ENCODE data around the gene HSP90AB1. TPM values are rescaled to one million over a fixed set of nuclear protein-coding genes. Genes with fewer than 3 reads are reported as not detected.

Gene HSP90AB1
- total and polyA plus RNA-seq, 2 experiments from 2014 or later = 665 to 876 TPM

DNA sequence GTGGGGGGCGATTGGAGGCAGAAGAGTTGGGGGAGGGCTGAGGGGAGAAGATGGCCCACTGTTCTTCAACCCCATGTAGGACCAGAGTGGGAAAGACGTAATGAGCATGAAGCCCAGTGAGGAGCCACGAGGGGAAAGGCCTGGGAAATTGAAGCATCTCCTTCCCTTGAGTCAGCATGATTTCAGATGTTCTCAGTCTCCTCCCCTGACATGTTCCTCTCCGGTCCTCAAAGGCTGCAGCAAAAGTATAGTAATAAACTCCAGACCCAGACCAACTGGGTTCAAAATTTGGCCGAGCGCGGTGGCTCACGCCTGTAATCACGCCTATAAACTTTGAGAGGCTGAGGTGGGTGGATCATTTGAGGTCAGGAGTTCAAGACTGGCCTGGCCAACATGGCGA, 20.4 kb downstream of the HSP90AB1 start:
- Histone ChIP-seq H3K27me3 (peaks cover 23% of the 10 kb centered on the region), H3K4me3 (no peak overlapping the region), H3K4me1 (ENCODE audit: low read depth) (peaks cover 6% of the 10 kb centered on the region), H3K9me3 (ENCODE audit: low read depth) (no peaks in the 10 kb centered on the region), H3K27ac (no peak overlapping the region), H3K36me3 (no peaks in the 10 kb centered on the region)
- DNase-seq (ENCODE audit: low read depth in 1 of 2, low spot score in 1 of 2) = no peak
- TF ChIP-seq, protein P1, sequence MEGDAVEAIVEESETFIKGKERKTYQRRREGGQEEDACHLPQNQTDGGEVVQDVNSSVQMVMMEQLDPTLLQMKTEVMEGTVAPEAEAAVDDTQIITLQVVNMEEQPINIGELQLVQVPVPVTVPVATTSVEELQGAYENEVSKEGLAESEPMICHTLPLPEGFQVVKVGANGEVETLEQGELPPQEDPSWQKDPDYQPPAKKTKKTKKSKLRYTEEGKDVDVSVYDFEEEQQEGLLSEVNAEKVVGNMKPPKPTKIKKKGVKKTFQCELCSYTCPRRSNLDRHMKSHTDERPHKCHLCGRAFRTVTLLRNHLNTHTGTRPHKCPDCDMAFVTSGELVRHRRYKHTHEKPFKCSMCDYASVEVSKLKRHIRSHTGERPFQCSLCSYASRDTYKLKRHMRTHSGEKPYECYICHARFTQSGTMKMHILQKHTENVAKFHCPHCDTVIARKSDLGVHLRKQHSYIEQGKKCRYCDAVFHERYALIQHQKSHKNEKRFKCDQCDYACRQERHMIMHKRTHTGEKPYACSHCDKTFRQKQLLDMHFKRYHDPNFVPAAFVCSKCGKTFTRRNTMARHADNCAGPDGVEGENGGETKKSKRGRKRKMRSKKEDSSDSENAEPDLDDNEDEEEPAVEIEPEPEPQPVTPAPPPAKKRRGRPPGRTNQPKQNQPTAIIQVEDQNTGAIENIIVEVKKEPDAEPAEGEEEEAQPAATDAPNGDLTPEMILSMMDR (IDR thresholded peaks at IDR 0.05; ENCODE audit: low read depth, low read length) = no peak

DNA sequence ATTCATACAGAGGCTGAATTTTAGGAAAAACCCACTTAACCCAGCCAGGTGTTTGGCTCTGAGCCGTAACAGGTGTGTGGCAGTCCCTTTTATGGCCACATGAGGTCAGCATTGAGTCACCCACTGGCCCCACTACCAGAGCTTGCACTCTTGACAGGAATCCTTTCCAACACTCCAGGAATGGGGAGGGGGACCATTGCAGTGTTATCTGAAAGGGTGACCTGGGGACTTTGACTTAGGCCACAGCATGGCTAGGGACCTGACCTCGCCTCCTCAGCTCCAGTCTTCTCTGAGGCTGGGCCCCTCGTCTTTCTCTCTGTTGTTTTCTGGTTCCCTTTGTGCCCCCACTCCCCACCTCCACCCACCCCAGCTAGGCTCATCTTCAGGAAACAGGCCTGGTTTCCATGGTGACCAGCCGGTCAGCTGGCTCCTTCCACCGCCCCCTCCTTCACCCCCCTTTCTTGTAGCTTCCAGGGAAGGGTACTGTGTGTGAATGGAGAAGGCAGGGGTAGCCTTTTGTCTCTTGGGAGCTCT, 21.3 kb downstream of the HSP90AB1 start:
- peaks cover 23% of the 10 kb centered on the region for H3K27me3 ChIP-seq
- H3K4me1 ChIP-seq (ENCODE audit: low read depth) = peaks cover 6% of the 10 kb centered on the region
- H3K9me3 ChIP-seq (ENCODE audit: low read depth) = no peaks in the 10 kb centered on the region
- peak; percentile 53 to 83 for DNase-seq (ENCODE audit: low read depth in 1 of 2, low spot score in 1 of 2)
- H3K27ac ChIP-seq = no peak overlapping the region
- H3K36me3 ChIP-seq = no peaks in the 10 kb centered on the region
- TF ChIP-seq, protein P1 (IDR thresholded peaks at IDR 0.05; ENCODE audit: low read depth, low read length) = peak; percentile 98
- H3K4me3 ChIP-seq = no peak overlapping the region

DNA sequence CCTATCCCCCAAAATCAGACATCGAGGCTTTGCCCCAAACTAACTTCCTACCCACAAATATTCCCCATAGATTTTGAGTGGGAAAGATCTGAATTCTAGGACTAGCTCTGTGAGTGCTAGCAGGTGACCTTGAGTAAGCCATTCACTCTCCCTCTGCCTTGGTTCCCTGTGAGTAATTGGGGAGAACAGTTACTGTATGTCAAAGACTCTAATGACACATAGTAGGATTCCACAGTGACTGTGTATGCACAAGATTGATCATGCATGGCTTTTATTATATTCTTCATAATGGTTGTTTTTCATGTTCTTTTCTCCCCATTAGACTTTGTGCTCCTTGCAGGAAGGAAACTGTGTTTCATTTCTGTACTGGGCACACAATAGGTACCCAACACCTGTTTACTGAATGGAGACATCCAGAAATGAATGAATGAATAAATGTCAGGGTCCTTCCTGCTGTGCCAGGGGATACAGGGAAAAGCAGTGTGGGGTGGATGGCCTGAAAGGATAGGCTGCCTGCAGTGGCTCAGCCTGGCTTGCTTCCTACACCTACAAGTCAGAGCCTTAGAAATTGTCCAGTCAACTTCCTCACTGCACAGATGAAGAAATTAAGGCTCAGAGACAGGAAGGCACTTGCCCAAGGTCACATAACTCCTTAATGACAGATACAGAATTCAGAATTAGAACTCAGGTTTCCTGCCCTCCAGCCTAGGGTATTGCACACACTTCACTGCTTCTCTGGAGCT, 22.4 kb downstream of the HSP90AB1 start:
- H3K36me3 ChIP-seq = no peaks in the 10 kb centered on the region
- no peak overlapping the region for H3K4me3 ChIP-seq
- no peak for DNase-seq (ENCODE audit: low read depth in 1 of 2, low spot score in 1 of 2)
- TF ChIP-seq, protein P1 (IDR thresholded peaks at IDR 0.05; ENCODE audit: low read depth, low read length) = no peak
- no peak overlapping the region for H3K27ac ChIP-seq
- peaks cover 25% of the 10 kb centered on the region for H3K27me3 ChIP-seq
- H3K9me3 ChIP-seq (ENCODE audit: low read depth) = no peaks in the 10 kb centered on the region
- peaks cover 6% of the 10 kb centered on the region for H3K4me1 ChIP-seq (ENCODE audit: low read depth)

DNA sequence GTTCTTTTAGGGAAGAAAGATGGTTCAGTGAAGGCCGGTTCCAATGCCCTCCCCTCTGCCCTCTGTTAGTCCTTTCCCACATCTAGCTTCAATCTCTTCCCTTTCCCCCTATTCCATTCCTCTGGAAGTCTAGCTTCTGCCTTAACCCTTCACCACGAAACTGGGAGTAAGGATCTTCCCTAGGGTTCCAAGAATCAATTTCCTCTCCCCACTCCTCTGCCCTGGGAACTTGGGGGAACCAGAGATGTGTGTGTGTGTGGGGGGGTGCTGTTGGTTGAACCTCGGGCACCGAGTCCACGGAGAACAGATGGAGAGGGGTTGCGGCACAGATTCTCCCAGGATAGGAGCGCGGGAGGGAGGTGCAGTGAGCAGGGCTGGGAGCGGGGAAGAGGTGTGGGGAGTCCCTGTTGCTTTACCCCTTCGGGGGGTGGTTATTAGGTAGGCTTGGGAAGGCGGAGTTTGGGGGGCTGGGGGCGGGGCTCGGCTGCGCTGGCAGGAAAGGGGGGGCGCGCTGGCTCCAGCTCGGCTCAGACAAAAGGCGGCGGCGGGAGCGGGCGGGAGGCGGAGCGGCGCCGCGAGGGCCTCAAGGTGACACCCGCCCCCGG, 23.1 kb downstream of the HSP90AB1 start, which contains the start of gene TMEM151B:
TMEM151B (plus strand) TSS at position 530 of the 605 bp plus-strand sequence. CDS start 293 bp downstream, outside the sequence.
- H3K27ac ChIP-seq = no peak within 1 kb of the TSS
- peaks cover 3% of the 10 kb centered on the region for H3K4me1 ChIP-seq (ENCODE audit: low read depth)
- no peak for DNase-seq (ENCODE audit: low read depth in 1 of 2, low spot score in 1 of 2)
- peak within 1 kb of the TSS; percentile 52 for H3K4me3 ChIP-seq
- H3K36me3 ChIP-seq = no peaks in the 10 kb centered on the region
- TF ChIP-seq, protein P1 (IDR thresholded peaks at IDR 0.05; ENCODE audit: low read depth, low read length) = no peak
- H3K9me3 ChIP-seq (ENCODE audit: low read depth) = no peaks in the 10 kb centered on the region
- peaks cover 26% of the 10 kb centered on the region for H3K27me3 ChIP-seq

DNA sequence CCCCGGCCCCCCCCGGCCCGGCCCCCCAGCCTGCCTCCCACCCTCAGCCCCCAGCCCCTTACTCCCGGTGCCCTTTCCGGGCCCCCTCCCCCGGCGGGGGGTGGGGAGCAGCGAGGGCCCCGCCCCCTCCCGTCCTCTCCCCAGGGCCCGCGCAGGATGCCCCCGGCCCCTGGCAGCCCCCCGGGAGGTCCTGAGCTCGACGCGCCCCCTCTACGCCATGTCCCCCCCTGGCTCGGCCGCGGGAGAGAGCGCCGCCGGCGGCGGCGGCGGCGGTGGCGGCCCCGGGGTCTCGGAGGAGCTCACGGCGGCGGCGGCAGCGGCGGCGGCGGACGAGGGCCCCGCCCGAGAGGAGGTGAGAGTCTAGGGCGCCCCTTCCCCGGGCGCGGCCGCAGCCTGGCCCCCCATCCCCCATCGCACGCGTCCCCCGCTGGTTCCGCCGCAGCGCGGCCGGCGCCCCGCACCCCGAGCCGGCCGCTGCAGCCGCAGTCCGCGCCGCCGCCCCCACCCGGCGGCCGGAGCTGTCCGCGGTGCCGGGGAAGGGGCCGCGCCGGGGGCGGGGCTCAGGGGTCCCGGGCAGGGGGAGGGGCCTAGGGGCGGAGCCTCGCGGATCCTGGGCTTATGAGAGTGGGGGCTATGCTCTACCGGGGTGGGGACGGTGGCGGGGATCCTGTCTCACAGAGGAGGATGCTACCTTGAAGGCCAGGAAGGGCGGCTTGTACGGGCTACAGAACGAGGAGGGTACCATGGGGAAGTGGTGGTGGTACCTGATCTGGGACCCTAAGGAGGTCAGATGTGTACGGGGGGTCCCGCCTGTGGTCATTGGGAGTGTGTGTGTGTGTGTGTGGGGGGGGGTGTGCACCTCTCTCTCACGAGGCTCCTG, 23.9 kb downstream of the HSP90AB1 start:
- Histone ChIP-seq H3K4me1 (ENCODE audit: low read depth) (peaks cover 3% of the 10 kb centered on the region), H3K4me3 (peak overlapping the region; percentile 52), H3K27ac (no peak overlapping the region), H3K9me3 (ENCODE audit: low read depth) (no peaks in the 10 kb centered on the region), H3K27me3 (peaks cover 33% of the 10 kb centered on the region), H3K36me3 (no peaks in the 10 kb centered on the region)
- DNase-seq (ENCODE audit: low read depth in 1 of 2, low spot score in 1 of 2) = peak in 1 of 2 donors; percentile 80
- TF ChIP-seq, protein P1 (IDR thresholded peaks at IDR 0.05; ENCODE audit: low read depth, low read length) = no peak

Data from cardiac muscle cell (in vitro differentiated cells and primary cell).